H1 (cell line): ENCODE data around the gene LTO1. TPM values are rescaled to one million over a fixed set of nuclear protein-coding genes. Genes with fewer than 3 reads are reported as not detected.

Experiments used
- CTCF ChIA-PET: fragments of 300-600 bp; sonication (Branson Sonifier 250); formaldehyde crosslinking; loops from one replicate; lab custom pipeline; 2021; ENCODE audit not compliant: partially characterized antibody; lab: Charles Lee
- POLR2A ChIA-PET: fragments of 300-600 bp; sonication (Branson Sonifier 250); formaldehyde crosslinking; loops from one replicate; lab custom pipeline; 2021; ENCODE audit warnings: inconsistent platforms; ENCODE audit not compliant: partially characterized antibody; lab: Charles Lee
- DNase-seq, 2 experiments: peaks; one replicate each; pipeline versions ENCODE4 v3.0.0 to v3.0.0-alpha.2; 2010 to 2022; ENCODE audit warnings: low spot score in 2 of 2, low read depth in 1 of 2, mixed read lengths in 1 of 2
- FAIRE-seq: peaks from 2 replicates; lab custom pipeline; 2011; peaks lifted over from hg19 to GRCh38; lab: Jason Lieb, UNC
- H2AFZ ChIP-seq: 2 replicates; pipeline ENCODE4 v1.8.1; 2012; ENCODE audit warnings: low read length, inconsistent platforms
- H2AK5ac ChIP-seq: 2 replicates; pipeline ENCODE4 v1.6.1; 2013; ENCODE audit warnings: low read depth, low read length
- H2BK120ac ChIP-seq: replicated peaks from 2 replicates; pipeline ENCODE3; 2013; ENCODE audit warnings: low read depth, low read length, inconsistent platforms
- H2BK12ac ChIP-seq: 2 replicates; pipeline ENCODE4 v1.6.1; 2013; ENCODE audit warnings: low read depth, low read length
- H2BK15ac ChIP-seq: 2 replicates; pipeline ENCODE4 v1.6.1; 2013; ENCODE audit warnings: low read length
- H2BK20ac ChIP-seq: 2 replicates; pipeline ENCODE4 v1.6.1; 2013; ENCODE audit warnings: low read length
- H2BK5ac ChIP-seq: 2 replicates; pipeline ENCODE4 v1.6.1; 2013; ENCODE audit warnings: low read depth, low read length
- H3K14ac ChIP-seq: 2 replicates; pipeline ENCODE4 v1.6.1; 2013; ENCODE audit warnings: inconsistent platforms; ENCODE audit not compliant: insufficient read length
- H3K18ac ChIP-seq: 2 replicates; pipeline ENCODE4 v1.6.1; 2013; ENCODE audit warnings: low read length; ENCODE audit errors: extremely low read depth
- H3K23ac ChIP-seq: 2 replicates; pipeline ENCODE4 v1.6.1; 2013; ENCODE audit warnings: inconsistent platforms; ENCODE audit not compliant: insufficient read length
- H3K23me2 ChIP-seq: 2 replicates; pipeline ENCODE4 v1.6.1; 2013; ENCODE audit warnings: low read depth, low read length
- H3K27ac ChIP-seq: 2 replicates; pipeline ENCODE4 v1.6.1; 2011; ENCODE audit warnings: low read depth, low read length, inconsistent platforms
- H3K27me3 ChIP-seq, 4 experiments: replicated peaks in 1 of 4; 1 replicate in 1 of 4; 2 replicates in 3 of 4; pipeline versions ENCODE4 v1.6.1 to v1.8.1; 2011 to 2013; ENCODE audit warnings: low read length in 3 of 4, mild to moderate bottlenecking in 3 of 4, inconsistent platforms in 2 of 4, mixed read lengths in 2 of 4, moderate library complexity in 1 of 4; ENCODE audit not compliant: control insufficient read depth in 3 of 4, insufficient read depth in 3 of 4; ENCODE audit errors: extremely low read depth in 1 of 4
- H3K36me3 ChIP-seq, 4 experiments: 2 replicates each; pipeline versions ENCODE4 v1.6.1 to v1.8.1; 2011 to 2013; ENCODE audit warnings: mild to moderate bottlenecking in 4 of 4, low read length in 3 of 4, moderate library complexity in 2 of 4, control low read depth in 1 of 4, inconsistent platforms in 1 of 4; ENCODE audit not compliant: insufficient read depth in 4 of 4, control insufficient read depth in 2 of 4
- H3K4ac ChIP-seq: replicated peaks from 2 replicates; pipeline ENCODE3; 2013; ENCODE audit warnings: low read length, low read depth, mixed read lengths, inconsistent platforms; ENCODE audit not compliant: insufficient read length
- H3K4me1 ChIP-seq, 4 experiments: replicated peaks in 1 of 4; 1 replicate in 1 of 4; 2 replicates in 3 of 4; pipeline versions ENCODE4 v1.6.1 to v1.8.1; 2011 to 2013; ENCODE audit warnings: low read length in 3 of 4, inconsistent platforms in 2 of 4, mixed read lengths in 1 of 4; ENCODE audit not compliant: insufficient read depth in 4 of 4, control insufficient read depth in 3 of 4
- H3K4me2 ChIP-seq, 2 experiments: 2 replicates each; pipeline versions ENCODE4 v1.6.1 to v1.8.1; 2011 to 2013; ENCODE audit warnings: low read depth in 2 of 2, low read length in 2 of 2, control low read depth in 1 of 2, inconsistent platforms in 1 of 2, mild to moderate bottlenecking in 1 of 2; ENCODE audit not compliant: insufficient read depth in 1 of 2
- H3K4me3 ChIP-seq, 4 experiments: fragments of 200-600, 300-600 bp in 1 of 4; sonication (generic), shearing (Covaris generic), sonication (Bioruptor Twin) in 1 of 4; 2 replicates each; pipeline versions ENCODE4 v1.5.1 to v1.8.1; 2011 to 2016; ENCODE audit warnings: low read length in 4 of 4, low read depth in 3 of 4, control low read depth in 2 of 4, inconsistent platforms in 2 of 4, mild to moderate bottlenecking in 2 of 4, mixed read lengths in 1 of 4, moderate library complexity in 1 of 4; ENCODE audit not compliant: insufficient read depth in 2 of 4; ENCODE audit errors: extremely low read depth in 1 of 4
- H3K56ac ChIP-seq: replicated peaks from 2 replicates; pipeline ENCODE3; 2013; ENCODE audit warnings: low read depth, mild to moderate bottlenecking, mixed read lengths, low read length, inconsistent platforms; ENCODE audit not compliant: insufficient read length
- H3K79me1 ChIP-seq: 2 replicates; pipeline ENCODE4 v1.6.1; 2013; ENCODE audit warnings: low read depth, low read length, control low read depth
- H3K79me2 ChIP-seq, 2 experiments: 2 replicates each; pipeline versions ENCODE4 v1.6.1 to v1.8.1; 2012 to 2013; ENCODE audit warnings: low read length in 2 of 2, mild to moderate bottlenecking in 2 of 2, inconsistent platforms in 1 of 2; ENCODE audit not compliant: insufficient read depth in 2 of 2, control insufficient read depth in 1 of 2
- H3K9ac ChIP-seq, 4 experiments: replicated peaks in 1 of 4; 1 replicate in 1 of 4; 2 replicates in 3 of 4; pipeline versions ENCODE4 v1.6.1 to v1.8.1; 2011 to 2013; ENCODE audit warnings: low read depth in 3 of 4, low read length in 3 of 4, control low read depth in 2 of 4, mild to moderate bottlenecking in 2 of 4, moderate library complexity in 2 of 4, inconsistent platforms in 1 of 4; ENCODE audit errors: extremely low read depth in 1 of 4
- H3K9me3 ChIP-seq, 2 experiments: 2 replicates each; pipeline versions ENCODE4 v1.6.1 to v1.8.1; 2012 to 2013; ENCODE audit warnings: mild to moderate bottlenecking in 2 of 2, moderate library complexity in 2 of 2, control low read depth in 1 of 2, inconsistent platforms in 1 of 2, low read depth in 1 of 2, low read length in 1 of 2, mixed read lengths in 1 of 2; ENCODE audit not compliant: insufficient read depth in 2 of 2
- H4K20me1 ChIP-seq, 2 experiments: replicated peaks in 1 of 2; 2 replicates each; pipeline versions ENCODE3 to v1.8.1; 2011 to 2013; ENCODE audit warnings: inconsistent platforms in 2 of 2, low read length in 2 of 2, mild to moderate bottlenecking in 1 of 2; ENCODE audit not compliant: insufficient read depth in 2 of 2, control insufficient read depth in 1 of 2
- H4K5ac ChIP-seq: 2 replicates; pipeline ENCODE4 v1.6.1; 2013; ENCODE audit warnings: low read length, low read depth, mixed read lengths, inconsistent platforms; ENCODE audit not compliant: insufficient read length
- H4K8ac ChIP-seq: 2 replicates; pipeline ENCODE4 v1.8.0; 2013; ENCODE audit warnings: mild to moderate bottlenecking, moderate library complexity, low read length, inconsistent platforms; ENCODE audit not compliant: insufficient read depth; ENCODE audit errors: extremely low read depth
- H4K91ac ChIP-seq: replicated peaks from 2 replicates; pipeline ENCODE3; 2013; ENCODE audit warnings: low read length, mixed read lengths, inconsistent platforms; ENCODE audit not compliant: insufficient read length
- ASH2L ChIP-seq: fragments of 200-600, 300-600 bp; sonication (generic); IDR thresholded peaks from one replicate; pipeline ENCODE4 v1.7.1; 2017; ENCODE audit warnings: low read length
- BRCA1 ChIP-seq: IDR thresholded peaks from 2 replicates; pipeline ENCODE4 v1.6.1; 2012; ENCODE audit warnings: low read depth, low read length, improper control_type of control experiment
- CHD1 ChIP-seq: IDR thresholded peaks from 2 replicates; pipeline ENCODE4 v1.6.1; 2012; ENCODE audit warnings: low read depth, low read length, improper control_type of control experiment
- CHD2 ChIP-seq: IDR thresholded peaks from 2 replicates; pipeline ENCODE4 v1.6.1; 2012; ENCODE audit warnings: low read length, improper control_type of control experiment
- EP300 ChIP-seq, 2 experiments: IDR thresholded peaks; 1 replicate in 1 of 2; 2 replicates in 1 of 2; pipeline ENCODE4 v1.6.1; 2011 to 2012; ENCODE audit warnings: low read depth in 2 of 2, low read length in 2 of 2, mild to moderate bottlenecking in 2 of 2, borderline replicate concordance in 1 of 2, inconsistent platforms in 1 of 2, moderate library complexity in 1 of 2
- FOSL1 ChIP-seq: IDR thresholded peaks from 2 replicates; pipeline ENCODE4 v1.6.1; 2011; ENCODE audit warnings: mild to moderate bottlenecking, low read depth, low read length, moderate library complexity; ENCODE audit not compliant: insufficient read depth
- POU5F1 ChIP-seq: IDR thresholded peaks from 2 replicates; pipeline ENCODE4 v1.6.1; 2011; ENCODE audit warnings: low read depth, mild to moderate bottlenecking, low read length, moderate library complexity
- RAD21 ChIP-seq, 2 experiments: IDR thresholded peaks in 1 of 2; conservative IDR thresholded peaks in 1 of 2; 2 replicates each; pipeline ENCODE4 v1.6.1; 2011; ENCODE audit warnings: low read depth in 2 of 2, low read length in 2 of 2, improper control_type of control experiment in 1 of 2, inconsistent platforms in 1 of 2, mild to moderate bottlenecking in 1 of 2, moderate library complexity in 1 of 2
- SAP30 ChIP-seq: fragments of 300-600 bp; sonication (generic); IDR thresholded peaks from 2 replicates; pipeline ENCODE4 v1.7.1; 2012; ENCODE audit warnings: low read length, moderate library complexity, mild to moderate bottlenecking, inconsistent platforms; ENCODE audit not compliant: insufficient read depth, insufficient replicate concordance
- SIN3A ChIP-seq, 2 experiments: IDR thresholded peaks in 1 of 2; conservative IDR thresholded peaks in 1 of 2; 2 replicates each; pipeline ENCODE4 v1.6.1; 2011 to 2012; ENCODE audit warnings: low read length in 2 of 2, improper control_type of control experiment in 1 of 2, low read depth in 1 of 2, mild to moderate bottlenecking in 1 of 2
- SUZ12 ChIP-seq: fragments of 200-600 bp; sonication (generic); IDR thresholded peaks from 2 replicates; pipeline ENCODE4 v1.6.1; 2012; ENCODE audit warnings: mild to moderate bottlenecking, inconsistent platforms, low read length, moderate library complexity, mixed read lengths
- WGBS, 2 experiments: shearing (Covaris generic) in 1 of 2; methylation state at CpG; one replicate each; pipeline versions ENCODE4 v1.1.6 to v1.1.7; 2013 to 2015; ENCODE audit warnings: low lambda C conversion rate in 2 of 2, mixed read lengths in 2 of 2, inconsistent platforms in 1 of 2, low coverage in 1 of 2, missing lambda C conversion rate in 1 of 2; ENCODE audit not compliant: insufficient replicate concordance in 2 of 2, insufficient coverage in 1 of 2, insufficient read length in 1 of 2; ENCODE audit errors: extremely low coverage in 1 of 2, missing lambda C conversion rate in 1 of 2; 5-methylcytosine and 5-hydroxymethylcytosine counted together
- polyA plus RNA-seq, 7 experiments: library from polyadenylated mRNA; depleted of rRNA in 3 of 7; stranded (reverse) in 5 of 7; unstranded in 2 of 7; fragments of >200 nt in 5 of 7; fragments of 200-250 nt in 2 of 7; gene quantifications; 1 replicate in 5 of 7; 2 replicates in 1 of 7; 4 replicates in 1 of 7; pipeline versions ENCODE4 v1.2.1 to v1.2.3, GENCODE V29; 2011 to 2013; ENCODE audit warnings: missing spikeins in 2 of 7, mixed read lengths in 2 of 7
- total RNA-seq: library from RNA; stranded (reverse); fragmentation: NEBNext Ultra II Directional; extraction: Animal tissue kit (Norgen Biotek cat#: 25700); gene quantifications from 2 replicates; pipeline ENCODE4 v1.2.1, GENCODE V29; 2021

Gene LTO1
- total and polyA plus RNA-seq, 2 of the 8 experiments (the other 6 are each of a cell fraction or from before 2014, with no cell fraction given), result 15.4 to 21.3 TPM

DNA sequence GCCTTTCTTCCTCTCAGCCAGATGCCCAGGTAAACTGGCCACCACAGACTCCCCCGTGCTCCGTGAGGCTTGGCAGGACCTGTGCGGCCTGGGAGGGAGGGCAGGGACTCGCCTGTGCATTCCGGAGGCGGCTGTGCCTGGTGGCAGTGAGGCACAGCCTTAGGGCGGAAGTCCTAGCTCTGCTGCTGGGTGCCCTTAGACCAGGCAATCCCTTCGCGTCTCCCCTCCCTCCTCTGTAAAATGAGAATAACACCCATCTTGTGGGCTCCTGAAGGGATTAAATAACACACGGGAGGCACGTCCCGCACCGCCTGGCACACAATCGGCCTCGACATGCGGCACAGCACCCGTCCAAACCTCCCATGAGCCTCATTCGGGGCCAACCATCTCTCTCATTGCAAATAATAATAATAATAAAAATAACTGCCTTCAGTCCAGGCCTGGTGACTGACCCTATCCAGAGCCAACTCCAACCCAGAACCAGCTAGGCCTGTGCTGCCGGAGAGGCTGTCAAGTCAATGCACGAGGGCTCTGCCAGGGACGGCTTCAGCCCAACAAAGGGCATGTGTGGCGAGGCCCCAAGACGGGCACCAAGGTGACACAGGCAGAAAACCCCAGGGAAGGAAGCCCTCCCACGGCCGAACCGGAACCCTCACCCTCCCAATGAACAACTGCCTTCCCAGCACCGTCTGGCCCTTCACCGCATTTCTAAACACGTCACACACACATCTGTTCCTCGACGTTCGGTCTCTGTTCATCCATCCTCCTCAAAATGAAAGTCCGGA is 8.2 kb downstream of the LTO1 start:
- no peak overlapping the region for H2AFZ ChIP-seq
- no peaks in the 10 kb centered on the region for H3K27me3 ChIP-seq
- H2BK120ac ChIP-seq, result no peak overlapping the region
- no peaks in the 10 kb centered on the region for H3K9me3 ChIP-seq
- H3K4me1 ChIP-seq, result no peaks in the 10 kb centered on the region
- no peaks in the 10 kb centered on the region for H3K23me2 ChIP-seq
- no peak overlapping the region for H3K9ac ChIP-seq
- H3K79me1 ChIP-seq, result 0 out of 2 replicates have a peak, but pooled peaks cover 3% of the 10 kb centered on the region
- H3K23ac ChIP-seq, result no peak overlapping the region
- no peak overlapping the region for H3K4me2 ChIP-seq
- no peak overlapping the region for H3K56ac ChIP-seq
- ChIA-PET CTCF (interaction anchor here (0.8 to 2.7 kb wide), 6 partner anchors 11 to 374 kb away, joined by 3 to 10 read pairs (median 4); no protein-coding TSS in a partner anchor), POLR2A (interaction anchor here (0.6 to 1.5 kb wide), 6 partner anchors 9 to 590 kb away, joined by 3 to 5 read pairs (median 4); no protein-coding TSS in a partner anchor)
- FAIRE-seq (no peak), DNase-seq (no peak)
- no peak overlapping the region for H2BK20ac ChIP-seq
- H3K4me3 ChIP-seq, result no peak overlapping the region
- no peak overlapping the region for H4K5ac ChIP-seq
- H3K14ac ChIP-seq, result no peak overlapping the region
- no peak overlapping the region for H3K4ac ChIP-seq
- H4K20me1 ChIP-seq, result peaks cover 1 to 3% of the 10 kb centered on the region in 2 experiments
- WGBS, 2 experiments, result 91% methylated on average over 29 of the region's 33 CpGs; no CpG with 5 or more reads in 1 of the 2 experiments
- H2BK15ac ChIP-seq, result no peak overlapping the region
- no peak overlapping the region for H2BK12ac ChIP-seq
- no peak overlapping the region for H2BK5ac ChIP-seq
- H3K79me2 ChIP-seq, result no peaks in the 10 kb centered on the region
- no peak overlapping the region for H2AK5ac ChIP-seq
- H3K18ac ChIP-seq, result no peak overlapping the region
- no peak overlapping the region for H3K27ac ChIP-seq
- peak overlapping the region; percentile 36; the same call in 1 of the 2 replicates for H4K8ac ChIP-seq
- H4K91ac ChIP-seq, result no peak overlapping the region
- H3K36me3 ChIP-seq, result peaks cover under 1 to 17% (median 6%) of the 10 kb centered on the region in 4 experiments; a peak in 7 of 8 replicates
- TF ChIP-seq CHD2, result no peak
- no peak for TF ChIP-seq FOSL1
- no peak for TF ChIP-seq CHD1
- TF ChIP-seq POU5F1, result no peak
- TF ChIP-seq EP300 (IDR thresholded peaks at IDR 0.05; ENCODE audit: borderline replicate concordance in 1 of 2, low read depth in 2 of 2, low read length in 2 of 2), result no peak
- TF ChIP-seq SUZ12, result no peak
- no peak for TF ChIP-seq SAP30
- no peak for TF ChIP-seq ASH2L
- TF ChIP-seq RAD21 (IDR thresholded peaks at IDR 0.05 in 1 of 2, conservative IDR thresholded peaks at IDR 0.05 in 1 of 2; ENCODE audit: low read depth in 2 of 2, low read length in 2 of 2), result no peak
- no peak for TF ChIP-seq BRCA1
- TF ChIP-seq SIN3A (conservative IDR thresholded peaks at IDR 0.05 in 1 of 2, IDR thresholded peaks at IDR 0.05 in 1 of 2; ENCODE audit: low read depth in 1 of 2, low read length in 2 of 2), result no peak
